Fibroblast of lung (primary cell): Measurements from ENCODE around the gene ADORA1. TPM values are rescaled to one million over a fixed set of nuclear protein-coding genes. Genes with fewer than 3 reads are reported as not detected.
A peak's percentile ranks its signal among the peaks of the same experiment; 100 is the strongest.

ENCODE experiments used
- DNase-seq, 2 donors: peaks; one replicate each; pipeline versions ENCODE4 v3.0.0 to v3.0.0-alpha.2; 2010; ENCODE audit warnings: low read depth in 2 of 2
- H2AFZ ChIP-seq: 2 replicates; pipeline ENCODE4 v1.5.1; 2012; ENCODE audit warnings: low read length, control low read depth, inconsistent platforms
- H3K27ac ChIP-seq: 2 replicates; pipeline ENCODE4 v1.5.1; 2011; ENCODE audit warnings: low read length, control low read depth; ENCODE audit not compliant: insufficient read depth
- H3K27me3 ChIP-seq: 2 replicates; pipeline ENCODE4 v1.5.1; 2011; ENCODE audit warnings: mild to moderate bottlenecking, low read length; ENCODE audit not compliant: control insufficient read depth, insufficient read depth
- H3K36me3 ChIP-seq: 2 replicates; pipeline ENCODE4 v1.5.1; 2011; ENCODE audit warnings: low read length; ENCODE audit not compliant: control insufficient read depth, insufficient read depth
- H3K4me1 ChIP-seq: 2 replicates; pipeline ENCODE4 v1.5.1; 2011; ENCODE audit warnings: low read length; ENCODE audit not compliant: control insufficient read depth, insufficient read depth; ENCODE audit errors: extremely low read depth
- H3K4me2 ChIP-seq: 2 replicates; pipeline ENCODE4 v1.5.1; 2011; ENCODE audit warnings: low read length, control low read depth; ENCODE audit not compliant: insufficient read depth; ENCODE audit errors: extremely low read depth
- H3K4me3 ChIP-seq, 4 experiments: fragments of 200-600 bp in 1 of 4; sonication (generic) in 1 of 4; replicated peaks in 1 of 4; 2 replicates each; pipeline ENCODE4 v1.5.1; 2011 to 2016; ENCODE audit warnings: low read length in 4 of 4, low read depth in 3 of 4, mild to moderate bottlenecking in 3 of 4, control low read depth in 2 of 4, inconsistent platforms in 1 of 4, mixed read lengths in 1 of 4; ENCODE audit not compliant: insufficient read depth in 1 of 4; ENCODE audit errors: control extremely low read depth in 1 of 4
- H3K79me2 ChIP-seq: 2 replicates; pipeline ENCODE4 v1.5.1; 2012; ENCODE audit warnings: mild to moderate bottlenecking, low read length, inconsistent platforms; ENCODE audit not compliant: control insufficient read depth, insufficient read depth
- H3K9ac ChIP-seq: 2 replicates; pipeline ENCODE4 v1.5.1; 2011; ENCODE audit warnings: mild to moderate bottlenecking, low read length, control low read depth; ENCODE audit not compliant: insufficient read depth
- H3K9me3 ChIP-seq: 2 replicates; pipeline ENCODE4 v1.5.1; 2012; ENCODE audit warnings: low read depth, low read length; ENCODE audit not compliant: control insufficient read depth, insufficient read depth
- H4K20me1 ChIP-seq: 2 replicates; pipeline ENCODE4 v1.5.1; 2011; ENCODE audit warnings: low read length; ENCODE audit not compliant: control insufficient read depth, insufficient read depth; ENCODE audit errors: extremely low read depth
- EZH2 ChIP-seq: IDR thresholded peaks from 2 replicates; pipeline ENCODE4 v1.5.1; 2012; ENCODE audit warnings: low read length, control low read depth, mild to moderate bottlenecking; ENCODE audit errors: missing control alignments
- polyA plus RNA-seq, 2 donors: library from polyadenylated mRNA; depleted of rRNA in 1 of 2; stranded (reverse) in 1 of 2; unstranded in 1 of 2; fragments of >200 nt; gene quantifications; 2 replicates each; pipeline ENCODE4 v1.2.1, GENCODE V29; 2011 to 2012; ENCODE audit warnings: missing spikeins in 1 of 2
- total RNA-seq: library from RNA; depleted of rRNA; stranded (reverse); fragments of >200 nt; gene quantifications from 2 replicates; pipeline ENCODE4 v1.2.1, GENCODE V29; 2014
- TF ChIP-seq, protein P1 (sequence below), 2 donors: IDR thresholded peaks in 1 of 2; conservative IDR thresholded peaks in 1 of 2; 1 replicate in 1 of 2; 2 replicates in 1 of 2; pipeline ENCODE4 v1.5.1; 2011 to 2012; ENCODE audit warnings: low read length in 2 of 2, control low read depth in 1 of 2, inconsistent platforms in 1 of 2, low read depth in 1 of 2, mild to moderate bottlenecking in 1 of 2

The ADORA1 gene
- total and polyA plus RNA-seq, 2 donors (not counting 1 experiment from before 2014, with no cell fraction given): 1.5 to 6.1 TPM

GRCh38 chr1:203153989-203154821 is 26.7 kb downstream of the ADORA1 start:
- Histone ChIP-seq H3K36me3 (no peaks in the 10 kb centered on the region), H3K9ac (no peak overlapping the region), H3K4me3 (no peak overlapping the region), H3K4me1 (peaks cover 18% of the 10 kb centered on the region), H3K9me3 (no peaks in the 10 kb centered on the region), H3K27ac (no peak overlapping the region), H3K79me2 (no peaks in the 10 kb centered on the region), H2AFZ (no peak overlapping the region), H3K27me3 (peaks cover 2% of the 10 kb centered on the region), H4K20me1 (no peaks in the 10 kb centered on the region), H3K4me2 (no peak overlapping the region)
- peak in 1 of 2 donors; percentile 69 for DNase-seq
- TF ChIP-seq, protein P1, sequence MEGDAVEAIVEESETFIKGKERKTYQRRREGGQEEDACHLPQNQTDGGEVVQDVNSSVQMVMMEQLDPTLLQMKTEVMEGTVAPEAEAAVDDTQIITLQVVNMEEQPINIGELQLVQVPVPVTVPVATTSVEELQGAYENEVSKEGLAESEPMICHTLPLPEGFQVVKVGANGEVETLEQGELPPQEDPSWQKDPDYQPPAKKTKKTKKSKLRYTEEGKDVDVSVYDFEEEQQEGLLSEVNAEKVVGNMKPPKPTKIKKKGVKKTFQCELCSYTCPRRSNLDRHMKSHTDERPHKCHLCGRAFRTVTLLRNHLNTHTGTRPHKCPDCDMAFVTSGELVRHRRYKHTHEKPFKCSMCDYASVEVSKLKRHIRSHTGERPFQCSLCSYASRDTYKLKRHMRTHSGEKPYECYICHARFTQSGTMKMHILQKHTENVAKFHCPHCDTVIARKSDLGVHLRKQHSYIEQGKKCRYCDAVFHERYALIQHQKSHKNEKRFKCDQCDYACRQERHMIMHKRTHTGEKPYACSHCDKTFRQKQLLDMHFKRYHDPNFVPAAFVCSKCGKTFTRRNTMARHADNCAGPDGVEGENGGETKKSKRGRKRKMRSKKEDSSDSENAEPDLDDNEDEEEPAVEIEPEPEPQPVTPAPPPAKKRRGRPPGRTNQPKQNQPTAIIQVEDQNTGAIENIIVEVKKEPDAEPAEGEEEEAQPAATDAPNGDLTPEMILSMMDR (conservative IDR thresholded peaks at IDR 0.05 in 1 of 2, IDR thresholded peaks at IDR 0.05 in 1 of 2; ENCODE audit: low read depth in 1 of 2, low read length in 2 of 2): no peak
- TF ChIP-seq EZH2: no peak

GRCh38 chr1:203156280-203156679 is 28.8 kb downstream of the ADORA1 start:
- Histone ChIP-seq H3K27me3 (peaks cover 4% of the 10 kb centered on the region), H3K9me3 (no peaks in the 10 kb centered on the region), H3K79me2 (no peaks in the 10 kb centered on the region), H2AFZ (no peak overlapping the region), H4K20me1 (no peaks in the 10 kb centered on the region), H3K27ac (no peak overlapping the region), H3K9ac (no peak overlapping the region), H3K36me3 (no peaks in the 10 kb centered on the region), H3K4me2 (no peak overlapping the region), H3K4me1 (peaks cover 18% of the 10 kb centered on the region), H3K4me3 (no peak overlapping the region)
- no peak for TF ChIP-seq EZH2
- TF ChIP-seq, protein P1 (conservative IDR thresholded peaks at IDR 0.05 in 1 of 2, IDR thresholded peaks at IDR 0.05 in 1 of 2; ENCODE audit: low read depth in 1 of 2, low read length in 2 of 2): no peak
- DNase-seq: no peak

GRCh38 chr1:203158423-203158822 is 30.9 kb downstream of the ADORA1 start:
- DNase-seq: no peak
- TF ChIP-seq, protein P1 (conservative IDR thresholded peaks at IDR 0.05 in 1 of 2, IDR thresholded peaks at IDR 0.05 in 1 of 2; ENCODE audit: low read depth in 1 of 2, low read length in 2 of 2): no peak
- no peak for TF ChIP-seq EZH2
- H3K27me3 ChIP-seq: peaks cover 9% of the 10 kb centered on the region
- no peaks in the 10 kb centered on the region for H3K36me3 ChIP-seq
- no peaks in the 10 kb centered on the region for H3K9me3 ChIP-seq
- no peak overlapping the region for H3K27ac ChIP-seq
- H2AFZ ChIP-seq: no peak overlapping the region
- H3K9ac ChIP-seq: no peak overlapping the region
- H3K4me3 ChIP-seq: no peak overlapping the region
- H3K4me1 ChIP-seq: peaks cover 9% of the 10 kb centered on the region
- H3K79me2 ChIP-seq: no peaks in the 10 kb centered on the region
- H4K20me1 ChIP-seq: no peaks in the 10 kb centered on the region
- H3K4me2 ChIP-seq: no peak overlapping the region
